Ovary (tissue), 3 donors: ENCODE measurements around the gene PHC2.

ENCODE experiments used
- POLR2A ChIP-seq: fragments of 450-650 bp; IDR thresholded peaks from one replicate; pipeline ENCODE4 v1.6.1; 2017; ENCODE audit warnings: antibody characterized with exemption, mild to moderate bottlenecking, moderate library complexity
- TF ChIP-seq, protein P1 (sequence below), 3 donors: fragments of 450-650 bp in 2 of 3; fragments of 200-600 bp in 1 of 3; IDR thresholded peaks; one replicate each; pipeline versions ENCODE4 v1.5.1 to v1.8.0; 2016 to 2022; ENCODE audit warnings: antibody characterized with exemption in 3 of 3, mild to moderate bottlenecking in 1 of 3
- donor health status: DM: no; HTN: no; CAD: no.

DNA sequence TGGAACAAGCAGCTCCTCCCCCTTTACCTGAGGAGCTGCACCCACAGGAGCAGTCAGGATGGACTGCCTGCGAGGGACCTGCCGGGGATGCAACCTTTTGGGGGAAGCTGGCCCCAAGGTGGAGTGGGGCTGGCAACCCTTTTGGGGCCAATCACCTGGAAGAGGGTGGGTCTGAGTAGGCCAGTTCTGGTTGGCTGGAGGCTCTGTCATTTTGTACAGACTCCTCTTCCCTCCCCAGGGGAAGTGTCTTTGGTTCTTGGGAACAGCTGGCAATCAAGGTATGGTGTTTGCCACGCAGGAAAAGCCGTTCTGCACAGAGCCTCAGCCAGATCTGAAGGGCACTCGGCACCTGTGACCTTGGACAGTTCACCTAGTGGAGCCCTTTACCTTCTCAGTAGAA is 109.7 kb downstream of the PHC2 start:
- TF ChIP-seq, protein P1, sequence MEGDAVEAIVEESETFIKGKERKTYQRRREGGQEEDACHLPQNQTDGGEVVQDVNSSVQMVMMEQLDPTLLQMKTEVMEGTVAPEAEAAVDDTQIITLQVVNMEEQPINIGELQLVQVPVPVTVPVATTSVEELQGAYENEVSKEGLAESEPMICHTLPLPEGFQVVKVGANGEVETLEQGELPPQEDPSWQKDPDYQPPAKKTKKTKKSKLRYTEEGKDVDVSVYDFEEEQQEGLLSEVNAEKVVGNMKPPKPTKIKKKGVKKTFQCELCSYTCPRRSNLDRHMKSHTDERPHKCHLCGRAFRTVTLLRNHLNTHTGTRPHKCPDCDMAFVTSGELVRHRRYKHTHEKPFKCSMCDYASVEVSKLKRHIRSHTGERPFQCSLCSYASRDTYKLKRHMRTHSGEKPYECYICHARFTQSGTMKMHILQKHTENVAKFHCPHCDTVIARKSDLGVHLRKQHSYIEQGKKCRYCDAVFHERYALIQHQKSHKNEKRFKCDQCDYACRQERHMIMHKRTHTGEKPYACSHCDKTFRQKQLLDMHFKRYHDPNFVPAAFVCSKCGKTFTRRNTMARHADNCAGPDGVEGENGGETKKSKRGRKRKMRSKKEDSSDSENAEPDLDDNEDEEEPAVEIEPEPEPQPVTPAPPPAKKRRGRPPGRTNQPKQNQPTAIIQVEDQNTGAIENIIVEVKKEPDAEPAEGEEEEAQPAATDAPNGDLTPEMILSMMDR (IDR thresholded peaks at IDR 0.05), result no peak
- no peak for TF ChIP-seq POLR2A
